ENCODE results near the gene ZNF496. TPM values are rescaled to one million over a fixed set of nuclear protein-coding genes. Genes with fewer than 3 reads are reported as not detected.

ZNF496 gene
- total RNA-seq, 4 donors from 2014 or later = 8.8 to 48.0 (median 29.8) TPM

GRCh38 chr1:247360991-247361731 is 29.5 kb upstream of the ZNF496 start:
- no peak for TF ChIP-seq CTCF (IDR thresholded peaks at IDR 0.05; ENCODE audit: low read depth)

DNA sequence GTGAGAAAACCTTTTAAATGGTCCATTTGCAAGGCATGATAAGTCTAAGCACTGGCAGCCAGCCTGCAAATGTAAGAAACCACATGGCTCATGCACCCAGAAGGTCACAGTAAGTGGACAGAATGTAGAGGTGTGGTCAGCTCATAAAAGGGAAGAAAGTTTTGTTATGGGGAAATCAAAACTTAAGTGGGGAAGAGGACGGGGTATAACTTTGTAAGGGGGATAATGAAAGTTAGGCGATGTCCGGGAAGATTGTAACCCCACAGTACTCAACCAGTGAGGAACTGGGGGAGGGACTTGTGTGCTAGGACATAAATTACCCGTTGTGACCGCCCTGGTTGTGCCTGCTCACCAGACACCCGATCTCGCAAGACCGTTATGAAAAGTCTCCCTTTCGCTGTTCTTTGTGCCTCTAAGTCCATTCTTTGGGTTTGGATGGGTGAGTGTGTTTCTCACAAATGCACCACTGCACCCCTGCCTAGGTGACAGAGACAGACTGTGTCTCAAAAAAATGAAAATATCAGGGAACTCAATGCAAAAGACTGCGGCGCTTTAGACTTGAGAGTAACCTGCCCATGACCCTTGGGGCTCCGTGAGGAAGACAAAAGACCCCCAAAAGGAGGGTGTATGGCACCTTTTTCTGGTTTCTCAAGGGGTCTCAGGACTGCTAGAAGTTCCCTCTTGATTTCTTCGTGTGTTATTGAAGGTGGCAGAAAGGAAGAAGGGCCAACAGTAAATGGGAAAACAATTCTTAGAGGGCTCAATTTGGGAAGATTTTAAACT is 28.6 kb upstream of the ZNF496 start:
- TF ChIP-seq CTCF (IDR thresholded peaks at IDR 0.05; ENCODE audit: low read depth) = no peak

DNA sequence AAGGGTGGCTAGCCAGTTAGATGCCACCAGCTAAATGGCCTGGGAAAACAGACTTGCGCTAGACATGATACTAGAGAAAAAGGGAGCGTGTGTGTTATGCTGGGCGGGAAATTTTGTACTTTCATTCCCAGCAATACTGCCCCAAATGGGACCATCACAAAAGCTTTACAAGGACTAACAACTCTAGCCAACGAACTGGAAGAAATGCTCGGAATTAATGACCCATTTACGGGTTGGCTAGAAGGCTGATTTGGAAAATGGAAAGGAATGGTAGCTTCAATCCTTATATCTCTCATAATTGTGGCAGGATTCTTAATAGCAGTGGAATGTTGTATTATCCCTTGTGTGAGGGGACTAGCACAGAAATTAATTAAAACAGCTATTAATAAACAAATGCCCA is 27.9 kb upstream of the ZNF496 start:
- TF ChIP-seq CTCF (IDR thresholded peaks at IDR 0.05; ENCODE audit: low read depth) = no peak

GRCh38 chr1:247358920-247359319 is 27.3 kb upstream of the ZNF496 start:
- TF ChIP-seq CTCF (IDR thresholded peaks at IDR 0.05; ENCODE audit: low read depth) = no peak

DNA sequence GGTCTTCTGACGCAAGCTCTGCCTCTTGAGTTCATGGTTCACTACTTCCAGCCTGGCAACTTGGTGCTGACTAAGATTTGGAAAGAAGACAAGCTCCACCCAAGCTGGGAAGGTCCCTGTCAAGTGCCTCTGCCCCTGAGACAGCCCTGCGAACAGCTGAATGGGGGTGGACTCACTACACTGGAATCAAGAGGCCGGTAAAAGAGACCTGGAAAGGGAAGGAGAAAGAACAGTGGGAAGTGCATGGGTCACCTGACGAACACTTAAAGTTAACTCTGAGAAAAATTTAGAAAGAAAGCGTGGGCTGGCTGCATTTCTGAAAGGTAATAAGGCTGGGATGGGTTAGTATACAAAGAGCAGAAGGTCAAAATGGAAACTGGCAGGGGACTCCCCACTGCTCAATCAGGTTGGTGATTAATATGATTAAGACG is 26.1 kb upstream of the ZNF496 start:
- no peak for TF ChIP-seq CTCF (IDR thresholded peaks at IDR 0.05; ENCODE audit: low read depth)

DNA sequence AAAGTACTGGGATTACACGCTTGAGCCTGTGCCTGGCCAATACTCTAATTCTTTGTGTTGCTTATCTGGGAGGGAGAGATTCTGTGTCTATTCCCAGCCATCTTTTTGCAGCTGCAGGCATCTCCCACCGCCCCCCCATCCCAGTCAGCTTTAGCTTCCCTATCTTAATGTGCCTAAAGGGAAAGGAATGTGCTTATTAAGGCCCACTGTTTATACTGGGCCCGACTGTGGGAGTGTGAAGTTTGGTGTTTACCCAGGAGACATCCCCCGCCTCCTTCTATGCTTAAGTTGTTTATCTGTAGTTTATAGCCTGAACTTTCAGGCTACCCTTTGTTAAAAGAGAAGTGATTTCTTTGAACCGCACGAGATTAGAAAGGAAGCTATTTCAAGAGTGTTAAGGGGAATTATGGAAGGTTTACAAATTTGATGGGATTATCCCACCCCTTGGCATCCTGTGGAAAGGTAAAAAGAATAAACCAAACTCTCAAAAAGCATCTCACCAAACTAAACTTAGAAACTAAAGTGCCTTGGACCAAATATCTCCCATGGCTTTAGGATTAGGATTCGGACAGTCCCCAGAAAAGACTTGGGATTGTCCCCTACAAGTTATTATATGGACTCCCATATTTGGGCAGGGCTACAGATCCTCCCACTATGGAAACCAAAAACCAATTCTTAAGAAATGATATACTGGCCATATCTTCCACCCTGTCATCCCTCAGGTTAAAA is 25.5 kb upstream of the ZNF496 start:
- TF ChIP-seq CTCF (IDR thresholded peaks at IDR 0.05; ENCODE audit: low read depth) = no peak

DNA sequence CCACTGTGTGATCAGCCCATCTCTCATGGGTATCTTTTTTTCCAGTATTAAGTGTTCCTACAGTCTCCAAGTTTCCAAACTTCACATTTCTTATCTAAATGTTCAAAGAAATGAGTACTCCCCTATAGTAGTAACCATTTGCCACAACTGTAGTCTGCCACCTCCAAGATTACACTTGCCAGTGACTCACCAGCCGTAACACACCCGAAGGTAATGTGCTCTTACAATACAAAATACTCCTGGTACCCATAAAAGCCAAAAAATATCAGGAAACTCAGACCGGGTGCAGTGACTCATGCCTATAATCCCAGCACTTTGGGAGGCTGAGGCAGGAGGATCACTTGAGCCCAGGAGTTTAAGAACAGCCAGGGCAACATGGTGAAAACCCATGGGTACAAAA is 20.5 kb upstream of the ZNF496 start:
- TF ChIP-seq CTCF (IDR thresholded peaks at IDR 0.05; ENCODE audit: low read depth) = no peak
